Measurements from ENCODE around the gene FRAS1.
A peak's percentile ranks its signal among the peaks of the same experiment; 100 is the strongest.
"Not testable (repeated sequence)": the region's sequence is repeated elsewhere in the genome, so short reads cannot be mapped to it uniquely, and the experiment has no call there.

The FRAS1 gene

DNA sequence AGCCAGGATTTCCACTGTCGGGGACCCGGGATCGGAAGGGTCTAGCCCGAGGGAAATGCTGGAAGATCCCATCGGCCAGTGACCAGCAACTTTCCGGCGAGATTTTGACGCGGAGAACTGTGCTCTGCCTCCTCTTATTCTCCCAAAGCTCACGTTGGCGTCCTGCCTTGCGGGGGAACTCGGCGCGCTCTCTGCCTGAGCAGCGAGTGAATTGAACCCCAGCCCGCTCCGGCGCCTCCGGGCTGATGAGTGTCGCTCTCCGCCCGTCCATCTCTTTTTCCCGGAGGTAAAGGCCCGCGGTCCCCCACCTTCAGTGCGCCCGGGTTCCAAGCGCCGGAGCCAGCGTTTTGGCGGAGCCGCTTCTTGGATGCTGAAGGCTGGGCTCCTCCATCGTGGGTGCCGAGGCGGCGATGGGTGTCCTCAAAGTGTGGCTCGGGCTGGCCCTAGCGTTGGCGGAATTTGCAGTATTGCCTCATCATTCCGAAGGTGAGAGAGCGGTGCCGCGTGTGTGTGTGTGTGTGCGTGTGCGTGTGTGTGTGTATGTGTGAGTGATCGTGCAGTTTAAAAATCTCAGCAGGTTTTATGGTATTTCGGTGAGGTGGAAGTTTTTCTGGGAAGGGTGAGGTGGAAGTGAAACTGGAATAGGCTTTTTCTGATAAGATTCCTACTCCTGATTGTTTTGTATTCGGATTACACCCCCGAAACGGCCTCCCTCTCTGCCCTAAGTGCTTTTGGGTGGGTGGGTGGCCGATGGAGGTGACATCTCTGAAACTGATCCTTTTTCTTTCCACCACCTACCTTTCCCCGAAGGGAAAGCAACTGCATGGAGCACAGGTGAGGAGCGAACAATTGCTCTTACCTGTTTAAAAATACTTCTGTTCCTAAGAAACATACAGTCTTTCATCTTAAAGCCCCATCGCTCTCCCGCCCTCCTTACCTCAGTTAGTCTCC lies 752 bp downstream of the FRAS1 start:
- peak in 1 of 2 experiments; percentile 37 for DNase-seq (ENCODE audit: low read depth in 2 of 2)

DNA sequence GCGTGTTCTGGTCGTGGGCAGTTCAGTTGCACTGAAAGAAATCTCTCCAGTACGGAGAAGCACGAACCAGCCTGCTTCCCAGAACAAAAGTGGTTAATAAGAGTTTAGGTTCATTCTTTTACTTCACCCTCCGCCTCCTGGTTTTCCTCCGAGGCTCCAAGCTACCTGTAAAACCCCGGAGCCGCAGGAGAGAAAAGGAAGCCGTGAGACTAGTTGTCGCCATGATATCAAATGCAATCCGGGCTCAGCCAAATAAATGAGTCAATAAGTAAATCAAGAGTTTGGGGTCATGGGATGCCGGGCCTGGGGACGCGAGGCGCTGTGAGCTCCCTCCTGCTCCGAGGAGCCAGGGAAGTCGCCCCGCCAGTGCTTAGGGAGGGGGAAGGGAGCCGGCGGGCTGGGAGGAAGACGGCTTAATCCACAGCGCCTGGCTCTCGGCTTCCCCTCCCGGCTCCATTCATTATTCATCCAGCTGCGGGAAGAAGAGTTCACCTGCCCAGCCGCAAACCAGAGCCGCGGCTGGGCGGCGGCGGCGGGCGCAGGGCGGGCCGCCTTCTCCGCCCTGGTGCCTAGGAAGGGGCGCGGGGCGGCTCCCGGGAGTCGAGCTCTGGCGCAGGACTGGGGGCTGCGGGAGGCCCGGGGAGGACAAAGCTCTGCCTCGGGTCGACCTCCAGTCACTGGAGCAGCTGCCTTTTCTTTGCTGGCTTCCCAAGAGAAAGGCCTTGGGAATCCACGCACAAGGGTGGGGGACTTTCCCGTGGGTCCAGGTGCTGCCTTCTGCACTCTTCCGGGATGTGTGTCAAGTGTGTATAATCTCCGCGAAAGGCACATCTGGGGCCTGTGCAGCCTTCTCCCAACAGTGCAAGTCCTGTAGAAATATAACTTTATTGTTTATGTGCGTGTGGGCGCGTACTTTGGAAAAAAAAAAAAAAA lies 1.7 kb downstream of the FRAS1 start:
- DNase-seq (ENCODE audit: low read depth in 2 of 2), result no peak

DNA sequence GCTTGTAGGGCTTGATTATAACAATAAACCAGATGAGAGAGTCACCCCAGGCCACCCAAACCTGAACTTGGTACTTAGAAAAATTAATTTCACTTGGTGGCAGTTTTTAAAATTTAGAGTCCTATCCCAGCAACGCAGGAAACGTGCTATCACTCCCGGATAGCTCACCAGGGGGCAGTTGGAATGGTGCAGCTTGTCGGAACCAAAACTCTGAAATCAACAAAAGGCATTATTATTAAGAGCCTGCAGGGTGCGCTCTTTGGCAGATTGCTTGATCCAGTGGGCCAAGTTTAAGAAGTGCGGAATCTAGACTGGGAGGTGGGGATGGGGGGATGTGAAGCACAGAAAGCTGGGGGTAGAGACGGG lies 2.4 kb downstream of the FRAS1 start:
- DNase-seq (ENCODE audit: low read depth in 2 of 2), result peak in 1 of 2 experiments; percentile 9

DNA sequence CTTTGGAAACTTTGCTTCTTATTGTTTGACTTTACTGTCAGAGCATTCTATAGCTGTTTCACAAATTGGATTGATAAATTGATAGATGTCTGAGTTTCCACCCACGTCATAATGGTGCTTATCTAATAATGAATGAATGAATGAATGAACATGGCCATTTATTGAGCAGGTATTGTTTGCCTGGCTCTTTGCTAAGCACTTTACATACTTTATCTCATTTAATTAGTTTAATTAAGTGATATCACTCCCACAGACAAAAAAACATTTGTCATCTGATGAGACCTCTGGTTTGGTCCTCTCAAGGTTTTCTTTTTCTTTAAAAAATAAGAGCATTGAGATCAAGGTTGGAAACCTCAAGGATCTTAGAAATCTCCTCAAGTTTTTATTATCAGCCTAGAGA lies 2.8 kb downstream of the FRAS1 start:
- no peak for DNase-seq (ENCODE audit: low read depth in 2 of 2)

DNA sequence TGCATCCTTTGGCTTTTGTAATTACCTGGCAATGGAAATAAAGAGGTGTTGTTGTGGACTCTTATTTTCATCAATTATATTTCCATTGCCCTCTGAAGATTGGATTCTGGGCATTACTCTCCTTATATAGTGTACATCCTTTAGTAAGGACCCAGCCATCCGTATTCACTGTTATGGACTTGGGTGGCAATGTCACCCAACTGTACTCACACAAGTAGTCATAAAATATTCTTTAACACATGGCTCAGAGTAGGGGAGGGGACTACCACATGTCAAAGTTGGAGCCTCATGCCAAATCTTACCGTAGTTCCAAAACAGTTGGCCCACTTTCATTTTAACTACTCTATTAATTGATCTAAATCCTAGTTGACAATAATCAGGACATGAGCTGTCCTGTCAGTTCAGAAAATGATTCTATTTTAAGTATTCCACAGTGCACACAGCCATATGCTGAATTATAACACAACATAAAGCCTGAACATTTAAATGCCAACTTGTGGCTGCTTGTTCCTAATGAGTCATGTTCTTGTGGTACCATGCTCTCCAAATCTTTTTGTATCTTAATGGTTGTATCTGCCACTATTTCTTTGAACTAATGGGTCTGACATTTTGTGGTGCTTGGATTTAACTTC lies 4.9 kb downstream of the FRAS1 start:
- no peak for DNase-seq (ENCODE audit: low read depth in 2 of 2)

DNA sequence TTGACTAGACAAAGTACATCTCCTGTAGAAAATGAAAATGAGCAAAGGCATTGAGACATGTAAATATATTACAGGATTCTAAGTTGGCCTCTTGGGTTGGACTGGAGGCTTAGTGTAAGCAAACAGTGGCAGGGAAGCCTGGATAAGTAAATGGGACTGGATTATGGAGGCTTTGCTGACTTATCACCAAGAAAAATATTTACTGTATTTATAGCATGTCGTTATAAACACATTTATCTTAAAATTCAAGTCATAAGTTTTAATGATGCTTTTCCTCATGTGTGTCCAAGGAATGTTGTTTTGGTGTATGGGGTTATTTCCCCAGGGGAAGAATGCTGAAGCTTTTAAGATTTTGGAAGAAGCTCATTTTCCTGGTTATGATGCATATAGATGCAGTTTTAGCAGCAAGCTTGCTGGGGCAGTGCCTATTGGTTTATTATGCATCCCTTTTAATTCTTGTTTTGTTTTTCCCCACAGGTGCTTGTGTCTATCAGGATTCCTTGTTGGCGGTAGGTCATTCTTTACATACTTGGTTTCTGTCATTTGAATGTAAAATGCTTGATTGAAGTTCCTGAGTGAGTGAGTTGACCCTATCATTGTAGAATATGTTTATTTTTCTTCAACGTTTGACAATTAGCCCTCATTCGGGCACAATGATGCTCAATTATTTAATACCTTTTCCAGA lies 8.5 kb downstream of the FRAS1 start:
- DNase-seq (ENCODE audit: low read depth in 2 of 2), result no peak

DNA sequence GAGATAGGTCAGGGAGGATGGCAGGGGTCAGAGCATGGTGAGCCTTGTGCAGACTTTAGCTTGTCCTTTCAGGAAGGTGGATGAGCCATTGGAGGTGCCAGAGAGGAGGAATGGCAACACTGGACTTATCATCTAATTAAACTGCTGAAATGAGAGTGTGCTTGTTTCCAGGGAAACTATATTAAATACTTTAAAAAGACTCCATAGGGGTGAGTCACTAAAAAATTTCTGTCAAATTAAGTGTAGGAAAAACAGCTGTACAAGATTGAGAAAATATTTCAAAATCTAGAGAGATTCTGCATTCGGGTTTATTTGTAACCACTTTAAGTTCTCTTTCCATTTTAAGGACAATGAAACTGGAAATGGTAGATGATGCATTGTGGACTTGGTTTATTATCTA lies 11.4 kb downstream of the FRAS1 start:
- no peak for DNase-seq (ENCODE audit: low read depth in 2 of 2)

DNA sequence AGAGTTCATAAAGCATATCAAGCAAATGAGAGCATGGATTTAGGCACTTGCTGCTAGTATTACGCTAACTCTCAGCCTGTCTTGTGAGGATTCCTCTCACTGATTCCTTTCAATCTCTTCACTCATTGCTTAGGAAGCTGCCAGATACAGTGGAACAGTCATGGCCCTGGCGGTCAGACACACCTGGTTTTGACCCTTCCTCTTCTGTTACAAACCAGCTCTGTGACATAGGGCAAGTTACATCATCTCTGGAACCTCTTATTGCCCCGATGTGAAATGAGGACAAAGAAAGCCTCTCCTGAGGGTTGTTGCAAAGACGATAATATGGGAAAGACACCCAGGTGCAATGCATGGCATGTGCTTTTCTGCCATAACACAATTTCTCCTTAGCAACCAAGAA lies 12.2 kb downstream of the FRAS1 start:
- no peak for DNase-seq (ENCODE audit: low read depth in 2 of 2)

DNA sequence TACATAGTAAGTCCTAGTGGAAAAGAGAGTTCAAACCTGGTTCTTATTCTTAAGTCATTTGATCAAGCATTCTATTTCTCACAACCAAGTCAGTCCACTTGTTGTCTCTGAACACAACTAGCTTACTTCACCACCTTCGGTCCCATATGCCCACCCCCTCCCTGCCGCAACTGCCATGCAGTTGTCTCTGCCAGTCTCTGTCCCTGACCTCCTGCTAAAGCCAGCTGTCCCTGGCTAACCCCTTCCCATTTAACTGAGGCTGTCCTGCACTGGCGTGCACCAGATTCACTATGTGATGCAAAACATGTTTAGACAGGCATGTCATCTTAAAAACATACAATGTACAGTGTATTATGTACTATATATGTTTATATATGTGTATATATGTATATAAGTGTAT lies 12.7 kb downstream of the FRAS1 start:
- DNase-seq (ENCODE audit: low read depth in 2 of 2), result no peak

DNA sequence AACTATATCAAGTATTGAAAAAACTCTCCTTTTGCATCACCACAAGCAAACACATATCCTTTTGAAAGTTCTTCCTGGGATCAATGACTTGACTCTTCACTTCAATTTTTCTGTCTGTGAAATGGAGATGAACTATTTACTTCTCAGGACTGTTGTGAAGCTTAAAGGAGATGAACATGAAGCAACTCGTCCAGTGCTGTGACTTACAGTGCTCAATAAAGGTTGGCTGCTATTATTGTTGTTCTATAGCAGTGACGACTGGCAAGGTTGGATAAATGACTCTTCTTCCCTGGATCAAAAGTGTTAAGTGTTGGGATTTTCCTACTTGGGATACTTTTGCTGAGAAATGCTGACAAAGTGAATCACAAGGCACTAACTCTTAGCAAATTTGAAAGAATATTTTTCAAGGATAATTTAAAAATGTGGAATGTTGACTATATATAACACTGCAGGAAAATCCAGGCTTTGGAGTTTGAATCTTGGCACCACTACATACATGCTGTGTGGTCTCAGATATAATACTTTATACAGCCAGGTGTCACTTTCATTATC lies 13.7 kb downstream of the FRAS1 start:
- DNase-seq (ENCODE audit: low read depth in 2 of 2), result no peak

DNA sequence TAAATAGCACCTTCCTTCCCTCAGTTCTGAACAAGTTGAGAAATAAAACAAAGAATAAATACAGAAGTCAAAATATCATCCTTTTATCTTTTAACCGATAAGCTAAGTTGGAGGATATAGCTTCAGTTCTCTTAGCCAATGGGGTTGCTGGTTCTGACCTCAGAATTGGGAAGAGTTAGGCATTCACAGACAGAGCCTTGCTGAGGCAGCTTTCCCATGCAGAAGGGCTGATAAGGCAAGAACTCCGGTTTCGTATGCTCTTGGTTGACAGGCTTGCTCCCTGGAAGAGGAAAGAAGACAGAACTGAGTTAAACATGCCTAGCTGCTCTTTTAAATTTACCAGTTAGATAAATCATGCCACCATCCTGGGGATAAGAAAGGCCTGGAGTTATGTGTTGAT lies 17.6 kb downstream of the FRAS1 start:
- DNase-seq (ENCODE audit: low read depth in 2 of 2), result no peak

DNA sequence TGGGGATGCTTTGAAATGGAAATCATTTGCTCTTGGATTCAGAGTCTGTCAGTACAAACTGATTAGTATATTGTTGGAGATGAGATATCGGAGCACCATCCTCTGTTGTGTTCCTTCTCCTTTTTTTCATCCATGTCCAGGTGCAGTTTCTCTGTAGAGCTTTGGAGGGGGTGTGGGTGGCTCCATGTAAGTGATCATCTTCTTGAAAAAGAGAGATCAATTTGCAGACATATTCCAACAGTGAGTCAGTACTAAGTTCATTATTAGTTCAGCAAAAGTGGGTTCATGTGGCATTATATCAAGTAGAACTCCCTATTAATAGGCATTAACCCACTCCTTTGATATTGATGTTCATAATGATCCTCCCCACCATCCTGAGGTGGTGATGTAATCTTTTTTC lies 18.9 kb downstream of the FRAS1 start:
- DNase-seq (ENCODE audit: low read depth in 2 of 2), result no peak

DNA sequence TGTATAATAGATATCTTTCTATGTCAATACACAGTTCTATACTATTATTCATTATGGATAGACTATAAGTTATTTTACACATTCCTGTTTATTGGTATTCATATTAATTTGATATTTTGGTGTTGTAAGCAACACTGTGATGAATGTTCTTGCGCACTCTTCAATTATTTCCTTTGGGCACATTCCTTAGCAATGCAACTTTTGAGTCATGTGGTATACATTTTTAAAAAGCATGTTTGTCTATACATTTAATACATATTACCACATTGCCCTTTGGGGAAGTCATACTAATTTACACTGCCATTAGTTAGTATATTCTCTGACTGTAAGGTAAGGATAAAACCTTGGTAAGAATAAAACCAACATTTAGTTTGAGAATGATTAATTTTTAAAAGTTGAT lies 21.0 kb downstream of the FRAS1 start:
- no peak for DNase-seq (ENCODE audit: low read depth in 2 of 2)

DNA sequence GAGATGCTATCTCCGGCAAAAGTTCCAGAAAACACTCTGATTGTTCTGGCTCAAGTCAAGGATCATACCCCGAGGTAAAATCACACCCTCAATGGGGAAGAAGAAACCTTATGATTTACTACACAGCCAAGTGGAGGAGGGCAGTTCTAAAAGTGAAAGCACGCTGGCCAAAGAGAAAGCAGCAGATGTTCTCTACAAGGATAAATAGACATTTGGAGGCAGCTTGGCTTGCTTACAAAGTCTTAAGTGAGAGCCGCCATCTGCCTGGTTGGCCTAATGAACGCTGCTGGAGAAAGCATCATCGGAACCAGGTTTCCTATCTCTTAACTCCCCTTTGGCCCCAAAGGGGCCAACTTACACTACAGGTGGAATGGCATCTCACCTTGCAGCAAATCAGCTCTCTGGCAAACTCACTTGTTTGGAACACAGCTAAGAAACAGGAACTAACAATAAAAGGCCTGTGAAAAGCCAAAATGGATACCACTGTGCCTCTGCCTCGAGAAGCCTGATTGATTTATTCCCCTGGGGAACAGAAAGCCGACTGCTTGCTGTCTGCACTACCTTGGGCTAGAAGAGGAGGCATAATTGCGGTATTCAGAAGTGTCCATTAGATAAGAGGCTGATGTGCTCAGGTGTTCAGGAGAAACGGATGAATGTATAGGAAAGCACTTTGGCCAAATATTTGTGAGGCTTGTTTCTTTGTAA lies 22.8 kb downstream of the FRAS1 start:
- no peak for DNase-seq (ENCODE audit: low read depth in 2 of 2)

DNA sequence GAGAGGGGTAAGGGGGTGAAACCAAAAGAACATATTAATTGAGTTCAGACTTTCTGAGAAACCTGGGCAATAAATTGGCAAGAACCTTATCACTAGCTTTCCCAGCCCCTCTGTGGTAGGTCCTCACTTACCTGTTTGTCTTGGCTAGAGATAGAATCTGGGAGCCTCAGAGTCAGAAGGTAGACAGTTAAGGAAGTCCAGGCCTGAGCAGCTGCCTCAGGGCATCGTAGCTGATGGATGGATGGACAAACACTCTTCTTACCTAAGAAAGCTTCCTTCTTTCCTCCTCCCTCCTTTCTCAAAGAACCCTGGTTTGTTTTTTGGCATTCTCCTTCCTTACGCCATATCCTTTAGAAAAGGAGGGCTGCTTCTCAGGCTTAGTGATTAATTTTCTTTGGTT lies 24.4 kb downstream of the FRAS1 start:
- DNase-seq (ENCODE audit: low read depth in 2 of 2), result no peak

DNA sequence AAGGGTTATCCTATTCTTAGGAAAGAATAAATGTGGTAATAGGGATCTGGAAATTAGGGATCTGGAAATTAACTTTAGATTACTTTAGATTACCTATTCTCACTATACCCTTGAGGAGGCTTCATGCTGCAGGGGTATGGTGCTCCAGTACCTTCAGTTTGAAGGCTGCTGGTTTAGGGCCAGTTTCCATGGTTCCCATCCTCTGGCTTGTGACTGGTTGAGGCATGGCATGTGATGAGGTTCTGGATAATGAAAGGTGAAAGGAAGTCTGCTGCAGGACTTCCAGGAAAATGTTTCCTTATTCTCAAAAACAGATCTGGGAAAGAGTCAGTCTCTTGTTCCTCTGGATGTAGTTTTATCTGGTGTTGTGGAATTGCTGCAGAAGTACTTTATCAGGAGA lies 25.9 kb downstream of the FRAS1 start:
- DNase-seq (ENCODE audit: low read depth in 2 of 2), result no peak

DNA sequence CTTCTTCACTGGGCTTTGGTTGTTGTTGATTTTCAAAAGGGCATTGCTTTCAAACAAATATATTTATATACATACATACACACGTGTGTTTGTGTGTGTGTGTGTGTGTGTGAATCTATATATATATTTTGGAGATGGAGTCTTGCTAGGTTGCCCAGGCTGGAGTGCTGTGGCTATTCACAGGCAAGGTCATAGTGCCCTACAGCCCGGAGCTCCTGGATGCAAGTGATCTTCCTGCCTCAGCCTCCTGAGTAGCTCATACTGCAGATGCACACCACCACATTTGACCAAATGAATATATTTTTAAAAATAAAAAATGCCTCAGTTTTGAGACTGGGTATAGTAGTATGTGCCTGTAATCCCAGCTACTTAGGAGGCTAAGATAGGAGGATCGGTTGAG lies 34.4 kb downstream of the FRAS1 start:
- DNase-seq (ENCODE audit: low read depth in 2 of 2), result no peak

DNA sequence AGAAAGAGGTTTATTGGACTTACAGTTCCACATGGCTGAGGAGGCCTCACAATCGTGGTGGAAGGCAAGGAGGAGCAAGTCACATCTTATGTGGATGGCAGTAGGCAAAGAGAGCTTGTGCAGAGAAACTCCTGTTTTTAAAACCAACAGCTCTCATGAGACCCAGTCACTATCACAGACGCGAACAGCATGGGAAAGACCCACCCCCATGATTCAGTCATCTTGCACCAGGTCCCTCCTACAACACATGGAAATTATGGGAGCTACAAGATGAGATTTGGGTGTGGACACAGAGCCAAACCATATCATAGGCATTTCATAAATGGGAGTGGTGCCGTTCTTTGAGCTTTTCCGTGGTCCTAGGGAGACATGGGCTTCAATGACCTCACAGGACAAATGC lies 35.2 kb downstream of the FRAS1 start:
- DNase-seq (ENCODE audit: low read depth in 2 of 2), result not testable (repeated sequence)

DNA sequence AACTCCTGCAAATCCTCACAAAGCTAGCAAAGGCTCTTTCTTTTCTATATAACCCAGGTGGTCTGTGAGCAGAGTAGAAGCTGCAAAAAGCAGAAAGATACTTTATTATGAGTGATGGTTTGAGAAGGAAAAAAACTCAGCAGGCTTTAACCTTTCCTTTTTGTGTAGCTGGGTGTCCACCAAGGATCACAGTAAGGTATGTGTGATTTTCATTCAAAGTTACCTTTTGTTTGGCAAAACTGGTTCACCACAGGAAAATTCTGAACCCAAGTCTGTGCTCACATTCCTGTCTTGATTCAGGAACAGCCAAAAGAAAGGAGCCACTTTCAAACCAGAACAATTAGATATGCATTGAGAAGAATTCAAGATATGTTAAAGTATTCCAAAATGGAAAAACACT lies 35.7 kb downstream of the FRAS1 start:
- DNase-seq (ENCODE audit: low read depth in 2 of 2), result no peak

DNA sequence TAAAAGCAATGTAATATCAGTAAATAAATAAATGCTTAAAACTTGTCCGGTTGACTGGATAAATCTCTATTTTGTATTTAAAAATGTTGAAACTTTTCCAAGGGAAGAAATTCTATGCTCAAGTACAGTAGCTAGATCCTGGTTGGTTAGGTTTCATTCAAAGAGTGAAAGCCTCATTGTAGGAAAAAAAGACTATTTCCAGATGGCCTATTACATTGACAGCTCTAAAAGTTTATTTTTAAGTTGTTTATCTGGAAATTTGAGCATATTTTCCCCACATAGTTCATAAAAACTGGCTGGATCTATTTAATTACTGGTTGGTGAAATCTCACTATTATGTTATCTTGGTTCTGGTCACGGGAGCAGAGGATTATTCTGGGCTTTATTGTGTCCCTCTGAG lies 38.0 kb downstream of the FRAS1 start:
- no peak for DNase-seq (ENCODE audit: low read depth in 2 of 2)

DNA sequence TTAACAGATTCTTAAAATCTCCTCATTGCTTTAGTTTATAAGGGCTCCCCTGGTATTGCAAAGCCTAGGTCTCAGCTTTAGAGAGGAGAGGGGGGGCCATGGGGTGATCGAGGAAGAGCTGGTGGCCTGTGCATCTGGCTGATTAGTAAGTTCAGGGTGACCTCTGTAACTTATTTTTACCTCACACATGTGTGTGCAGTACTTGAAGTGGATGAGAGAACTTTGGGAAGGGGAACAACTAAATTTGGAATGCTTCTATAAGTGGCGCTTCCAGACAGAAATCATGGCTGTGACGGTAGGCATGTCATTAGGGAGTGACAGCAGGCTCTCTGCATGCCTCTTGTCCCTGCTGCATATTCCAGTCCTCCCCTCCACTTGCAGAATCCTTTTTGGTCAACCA lies 41.9 kb downstream of the FRAS1 start:
- no peak for DNase-seq (ENCODE audit: low read depth in 2 of 2)
